Endothelial cell of umbilical vein (primary cell): ENCODE data around the gene FAAP100. TPM values are rescaled to one million over a fixed set of nuclear protein-coding genes. Genes with fewer than 3 reads are reported as not detected.

Source experiments
- BruUV-seq: library from RNA; stranded (reverse); fragments of 400-500 nt; replicated peaks from 2 replicates; lab custom pipeline; 2021; lab: Mats Ljungman, UMichigan
- CTCF ChIA-PET: fragments of 300-600, 350-600 bp; sonication (Branson Sonifier 250); formaldehyde crosslinking; loops from one replicate; lab custom pipeline; 2021; ENCODE audit warnings: antibody characterized with exemption, inconsistent platforms; lab: Charles Lee
- POLR2A ChIA-PET: fragments of 300-600, 350-600 bp; sonication (Branson Sonifier 250); formaldehyde crosslinking; loops from one replicate; lab custom pipeline; 2021; ENCODE audit warnings: antibody characterized with exemption, inconsistent platforms; lab: Charles Lee
- DNase-seq: peaks from one replicate; pipeline ENCODE4 v3.0.0-alpha.2; 2011; ENCODE audit warnings: low read depth, low spot score
- FAIRE-seq: peaks from 2 replicates; lab custom pipeline; 2011; peaks lifted over from hg19 to GRCh38; lab: Jason Lieb, UNC
- H2AFZ ChIP-seq: 2 replicates; pipeline ENCODE4 v1.6.0; 2012; ENCODE audit warnings: low read depth, low read length, control low read depth, inconsistent platforms
- H3K27ac ChIP-seq: 2 replicates; pipeline ENCODE4 v1.5.1; 2011; ENCODE audit warnings: low read depth, mild to moderate bottlenecking, control low read depth, low read length, moderate library complexity; ENCODE audit not compliant: insufficient read depth
- H3K27me3 ChIP-seq, 2 experiments: 2 replicates each; pipeline versions ENCODE4 v1.6.0 to v1.6.1; 2011; ENCODE audit warnings: low read length in 2 of 2, mixed read lengths in 1 of 2; ENCODE audit not compliant: control insufficient read depth in 2 of 2, insufficient read depth in 2 of 2
- H3K36me3 ChIP-seq, 2 experiments: 2 replicates in 1 of 2; 3 replicates in 1 of 2; pipeline ENCODE4 v1.5.1; 2011; ENCODE audit warnings: low read length in 2 of 2, mild to moderate bottlenecking in 1 of 2, moderate library complexity in 1 of 2; ENCODE audit not compliant: control insufficient read depth in 2 of 2, insufficient read depth in 2 of 2; ENCODE audit errors: extremely low read depth in 1 of 2
- H3K4me1 ChIP-seq: 3 replicates; pipeline ENCODE4 v1.5.1; 2011; ENCODE audit warnings: mild to moderate bottlenecking, low read length; ENCODE audit not compliant: control insufficient read depth, insufficient read depth; ENCODE audit errors: extremely low read depth
- H3K4me2 ChIP-seq: 2 replicates; pipeline ENCODE4 v1.6.1; 2011; ENCODE audit warnings: low read length, control low read depth, mixed read lengths; ENCODE audit not compliant: insufficient read depth
- H3K4me3 ChIP-seq, 3 experiments: fragments of 200-600 bp in 1 of 3; sonication (generic), shearing (Covaris generic) in 1 of 3; replicated peaks in 1 of 3; 2 replicates each; pipeline ENCODE4 v1.5.1; 2011 to 2016; ENCODE audit warnings: control low read depth in 3 of 3, low read length in 3 of 3, mild to moderate bottlenecking in 2 of 3, inconsistent platforms in 1 of 3, low read depth in 1 of 3, moderate library complexity in 1 of 3; ENCODE audit not compliant: insufficient read depth in 1 of 3
- H3K79me2 ChIP-seq: 2 replicates; pipeline ENCODE4 v1.6.0; 2012; ENCODE audit warnings: low read length, inconsistent platforms; ENCODE audit not compliant: control insufficient read depth, insufficient read depth
- H3K9ac ChIP-seq: replicated peaks from 2 replicates; pipeline ENCODE3; 2011; ENCODE audit warnings: low read length, control low read depth; ENCODE audit not compliant: insufficient read depth; ENCODE audit errors: extremely low read depth
- H3K9me1 ChIP-seq: replicated peaks from 3 replicates; pipeline ENCODE4 v1.6.0; 2011; ENCODE audit warnings: mild to moderate bottlenecking, low read length; ENCODE audit not compliant: control insufficient read depth, insufficient read depth; ENCODE audit errors: extremely low read depth
- H3K9me3 ChIP-seq: replicated peaks from 2 replicates; pipeline ENCODE4 v1.5.1; 2012; ENCODE audit warnings: low read length, inconsistent platforms; ENCODE audit not compliant: control insufficient read depth, insufficient read depth
- H4K20me1 ChIP-seq: replicated peaks from 2 replicates; pipeline ENCODE3; 2011; ENCODE audit warnings: mild to moderate bottlenecking, low read length; ENCODE audit not compliant: control insufficient read depth, insufficient read depth; ENCODE audit errors: extremely low read depth
- EZH2 ChIP-seq: IDR thresholded peaks from 2 replicates; pipeline ENCODE4 v1.6.1; 2012; ENCODE audit warnings: borderline replicate concordance, low read depth, mild to moderate bottlenecking, moderate library complexity, low read length, inconsistent platforms; ENCODE audit not compliant: severe bottlenecking
- POLR2A ChIP-seq: IDR thresholded peaks from 2 replicates; pipeline ENCODE4 v1.6.1; 2012; ENCODE audit warnings: low read depth, mild to moderate bottlenecking, control low read depth, low read length
- dilution Hi-C: fragments of 300-500 bp; cut with MboI; formaldehyde crosslinking; loops from one replicate; pipeline ENCODE4 v1.15.0; 2019; ENCODE audit warnings: low sequenced_read_pairs; ENCODE audit not compliant: extremely low pct_ligation_motif_present
- intact Hi-C: fragments of 100-400 bp; cut with micrococcal nuclease; formaldehyde crosslinking; loops from one replicate; pipeline ENCODE4 v1.10.0; 2022
- polyA plus RNA-seq, 4 experiments: library from polyadenylated mRNA; depleted of rRNA in 3 of 4; stranded (reverse) in 3 of 4; unstranded in 1 of 4; fragments of >200 nt; gene quantifications; 2 replicates each; pipeline versions ENCODE4 v1.2.1 to v1.2.3, GENCODE V29; 2011 to 2012; ENCODE audit warnings: missing spikeins in 1 of 4
- total RNA-seq: library from RNA; stranded (reverse); gene quantifications from 2 replicates; pipeline ENCODE4 v1.2.3, GENCODE V29; 2021

FAAP100 gene
- total and polyA plus RNA-seq, 2 donors (not counting 3 experiments of a cell fraction or from before 2014, with no cell fraction given): 35.4 to 54.3 TPM

- Histone ChIP-seq H4K20me1 (no peaks in the 10 kb centered on the region), H3K4me2 (no peak overlapping the region), H3K79me2 (peaks cover 28% of the 10 kb centered on the region), H3K27ac (no peak overlapping the region), H3K4me3 (no peak overlapping the region), H3K27me3 (no peaks in the 10 kb centered on the region), H3K9ac (no peak overlapping the region), H3K9me1 (no peaks in the 10 kb centered on the region), H3K9me3 (no peaks in the 10 kb centered on the region), H3K4me1 (peaks cover 41% of the 10 kb centered on the region), H2AFZ (no peak overlapping the region), H3K36me3 (peaks cover 32 to 34% of the 10 kb centered on the region in 2 experiments)
- POLR2A ChIA-PET: no interaction called here
- DNase-seq: no peak
- no peak for TF ChIP-seq POLR2A
- CTCF ChIA-PET: interaction anchor here (1.0 to 2.4 kb wide), 3 partner anchors 9 to 30 kb away, joined by 3 to 6 read pairs (median 4); no protein-coding TSS in a partner anchor
- dilution Hi-C loops (no loop called here), intact Hi-C loops (no loop called here)
- FAIRE-seq: no peak
- BruUV-seq: no TSS peak
These were observed 18.8 kb upstream of the FAAP100 start for GRCh38 chr17:81570964-81571363.

DNA sequence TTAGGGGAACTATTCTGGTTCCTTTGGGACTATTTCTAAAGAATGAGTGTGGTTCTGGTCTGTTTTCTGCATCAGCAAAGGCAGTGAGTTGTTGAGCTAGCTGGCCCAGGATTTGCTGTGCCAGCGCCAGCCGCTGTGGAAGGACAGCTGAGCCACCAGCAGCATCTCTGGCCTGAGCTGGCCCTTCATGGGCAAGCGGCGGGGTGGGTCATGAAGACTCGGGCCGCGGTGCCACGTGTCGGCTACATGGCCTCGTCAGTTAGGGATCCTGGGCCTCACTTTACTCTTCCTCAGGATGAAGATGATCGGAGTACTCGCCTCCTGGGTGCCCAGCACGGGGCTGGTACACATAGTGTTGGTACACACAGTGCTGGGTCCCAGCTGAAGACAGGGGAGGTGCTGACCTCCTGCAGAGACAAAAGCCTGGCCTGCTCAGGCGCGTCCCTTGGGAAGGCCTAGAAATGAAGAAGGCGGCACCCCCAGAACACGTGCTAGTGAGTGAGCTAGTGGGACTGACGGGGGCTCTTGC lies 17.9 kb upstream of the FAAP100 start:
- H3K9ac ChIP-seq: no peak overlapping the region

More for the DNA sequence above, 17.9 kb upstream of the FAAP100 start:
- no TSS peak for BruUV-seq
- H3K4me2 ChIP-seq: no peak overlapping the region
- H3K9me1 ChIP-seq: no peaks in the 10 kb centered on the region
- H3K4me3 ChIP-seq: no peak overlapping the region
- no peaks in the 10 kb centered on the region for H3K27me3 ChIP-seq
- H3K79me2 ChIP-seq: peaks cover 28% of the 10 kb centered on the region
- intact Hi-C loops: loop anchor here (5.0 kb wide), 1 partner anchor 32 kb away; no protein-coding TSS in a partner anchor
- H3K4me1 ChIP-seq: peaks cover 45% of the 10 kb centered on the region
- no peak for DNase-seq
- H4K20me1 ChIP-seq: no peaks in the 10 kb centered on the region
- H3K9me3 ChIP-seq: no peaks in the 10 kb centered on the region
- peaks cover 33 to 34% of the 10 kb centered on the region in 2 experiments for H3K36me3 ChIP-seq
- H2AFZ ChIP-seq: no peak overlapping the region
- TF ChIP-seq EZH2: no peak
- H3K27ac ChIP-seq: no peak overlapping the region
- FAIRE-seq: no peak
- CTCF ChIA-PET: interaction anchor here (1.0 to 2.4 kb wide), 2 partner anchors 10 to 11 kb away, joined by 3 to 6 read pairs; no protein-coding TSS in a partner anchor
- POLR2A ChIA-PET: no interaction called here
- dilution Hi-C loops: no loop called here
